Endothelial cell of umbilical vein (primary cell): ENCODE data around the gene CHST15. TPM values are rescaled to one million over a fixed set of nuclear protein-coding genes. Genes with fewer than 3 reads are reported as not detected.

Source experiments
- BruUV-seq: library from RNA; stranded (reverse); fragments of 400-500 nt; replicated peaks from 2 replicates; lab custom pipeline; 2021; lab: Mats Ljungman, UMichigan
- CTCF ChIA-PET: fragments of 300-600, 350-600 bp; sonication (Branson Sonifier 250); formaldehyde crosslinking; loops from one replicate; lab custom pipeline; 2021; ENCODE audit warnings: antibody characterized with exemption, inconsistent platforms; lab: Charles Lee
- POLR2A ChIA-PET: fragments of 300-600, 350-600 bp; sonication (Branson Sonifier 250); formaldehyde crosslinking; loops from one replicate; lab custom pipeline; 2021; ENCODE audit warnings: antibody characterized with exemption, inconsistent platforms; lab: Charles Lee
- DNase-seq: peaks from one replicate; pipeline ENCODE4 v3.0.0-alpha.2; 2011; ENCODE audit warnings: low read depth, low spot score
- FAIRE-seq: peaks from 2 replicates; lab custom pipeline; 2011; peaks lifted over from hg19 to GRCh38; lab: Jason Lieb, UNC
- H2AFZ ChIP-seq: 2 replicates; pipeline ENCODE4 v1.6.0; 2012; ENCODE audit warnings: low read depth, low read length, control low read depth, inconsistent platforms
- H3K27ac ChIP-seq: 2 replicates; pipeline ENCODE4 v1.5.1; 2011; ENCODE audit warnings: low read depth, mild to moderate bottlenecking, control low read depth, low read length, moderate library complexity; ENCODE audit not compliant: insufficient read depth
- H3K27me3 ChIP-seq, 2 experiments: 2 replicates each; pipeline versions ENCODE4 v1.6.0 to v1.6.1; 2011; ENCODE audit warnings: low read length in 2 of 2, mixed read lengths in 1 of 2; ENCODE audit not compliant: control insufficient read depth in 2 of 2, insufficient read depth in 2 of 2
- H3K36me3 ChIP-seq, 2 experiments: 2 replicates in 1 of 2; 3 replicates in 1 of 2; pipeline ENCODE4 v1.5.1; 2011; ENCODE audit warnings: low read length in 2 of 2, mild to moderate bottlenecking in 1 of 2, moderate library complexity in 1 of 2; ENCODE audit not compliant: control insufficient read depth in 2 of 2, insufficient read depth in 2 of 2; ENCODE audit errors: extremely low read depth in 1 of 2
- H3K4me1 ChIP-seq: 3 replicates; pipeline ENCODE4 v1.5.1; 2011; ENCODE audit warnings: mild to moderate bottlenecking, low read length; ENCODE audit not compliant: control insufficient read depth, insufficient read depth; ENCODE audit errors: extremely low read depth
- H3K4me2 ChIP-seq: 2 replicates; pipeline ENCODE4 v1.6.1; 2011; ENCODE audit warnings: low read length, control low read depth, mixed read lengths; ENCODE audit not compliant: insufficient read depth
- H3K4me3 ChIP-seq, 3 experiments: fragments of 200-600 bp in 1 of 3; sonication (generic), shearing (Covaris generic) in 1 of 3; replicated peaks in 1 of 3; 2 replicates each; pipeline ENCODE4 v1.5.1; 2011 to 2016; ENCODE audit warnings: control low read depth in 3 of 3, low read length in 3 of 3, mild to moderate bottlenecking in 2 of 3, inconsistent platforms in 1 of 3, low read depth in 1 of 3, moderate library complexity in 1 of 3; ENCODE audit not compliant: insufficient read depth in 1 of 3
- H3K79me2 ChIP-seq: 2 replicates; pipeline ENCODE4 v1.6.0; 2012; ENCODE audit warnings: low read length, inconsistent platforms; ENCODE audit not compliant: control insufficient read depth, insufficient read depth
- H3K9ac ChIP-seq: replicated peaks from 2 replicates; pipeline ENCODE3; 2011; ENCODE audit warnings: low read length, control low read depth; ENCODE audit not compliant: insufficient read depth; ENCODE audit errors: extremely low read depth
- H3K9me1 ChIP-seq: replicated peaks from 3 replicates; pipeline ENCODE4 v1.6.0; 2011; ENCODE audit warnings: mild to moderate bottlenecking, low read length; ENCODE audit not compliant: control insufficient read depth, insufficient read depth; ENCODE audit errors: extremely low read depth
- H3K9me3 ChIP-seq: replicated peaks from 2 replicates; pipeline ENCODE4 v1.5.1; 2012; ENCODE audit warnings: low read length, inconsistent platforms; ENCODE audit not compliant: control insufficient read depth, insufficient read depth
- H4K20me1 ChIP-seq: replicated peaks from 2 replicates; pipeline ENCODE3; 2011; ENCODE audit warnings: mild to moderate bottlenecking, low read length; ENCODE audit not compliant: control insufficient read depth, insufficient read depth; ENCODE audit errors: extremely low read depth
- EZH2 ChIP-seq: IDR thresholded peaks from 2 replicates; pipeline ENCODE4 v1.6.1; 2012; ENCODE audit warnings: borderline replicate concordance, low read depth, mild to moderate bottlenecking, moderate library complexity, low read length, inconsistent platforms; ENCODE audit not compliant: severe bottlenecking
- FOS ChIP-seq: IDR thresholded peaks from 2 replicates; pipeline ENCODE4 v1.6.1; 2011; ENCODE audit warnings: mild to moderate bottlenecking, low read length, moderate library complexity, borderline replicate concordance; ENCODE audit not compliant: insufficient read depth
- GATA2 ChIP-seq: IDR thresholded peaks from 2 replicates; pipeline ENCODE4 v1.7.0; 2011; ENCODE audit warnings: low read depth, mild to moderate bottlenecking, moderate library complexity, mixed read lengths, low read length; ENCODE audit not compliant: insufficient read length, insufficient read depth
- JUN ChIP-seq: IDR thresholded peaks from 2 replicates; pipeline ENCODE4 v1.6.1; 2011; ENCODE audit warnings: borderline replicate concordance, low read depth; ENCODE audit not compliant: insufficient read length, insufficient read depth
- MYC ChIP-seq: IDR thresholded peaks from one replicate; pipeline ENCODE4 v1.6.1; 2011; ENCODE audit warnings: mild to moderate bottlenecking, low read depth, low read length
- POLR2A ChIP-seq: IDR thresholded peaks from 2 replicates; pipeline ENCODE4 v1.6.1; 2012; ENCODE audit warnings: low read depth, mild to moderate bottlenecking, control low read depth, low read length
- POLR2AphosphoS5 ChIP-seq: IDR thresholded peaks from 2 replicates; pipeline ENCODE4 v1.6.1; 2012; ENCODE audit warnings: low read depth, mild to moderate bottlenecking, control low read depth, low read length, moderate library complexity; ENCODE audit not compliant: insufficient read depth
- dilution Hi-C: fragments of 300-500 bp; cut with MboI; formaldehyde crosslinking; loops from one replicate; pipeline ENCODE4 v1.15.0; 2019; ENCODE audit warnings: low sequenced_read_pairs; ENCODE audit not compliant: extremely low pct_ligation_motif_present
- intact Hi-C: fragments of 100-400 bp; cut with micrococcal nuclease; formaldehyde crosslinking; loops from one replicate; pipeline ENCODE4 v1.10.0; 2022
- polyA plus RNA-seq, 4 experiments: library from polyadenylated mRNA; depleted of rRNA in 3 of 4; stranded (reverse) in 3 of 4; unstranded in 1 of 4; fragments of >200 nt; gene quantifications; 2 replicates each; pipeline versions ENCODE4 v1.2.1 to v1.2.3, GENCODE V29; 2011 to 2012; ENCODE audit warnings: missing spikeins in 1 of 4
- total RNA-seq: library from RNA; stranded (reverse); gene quantifications from 2 replicates; pipeline ENCODE4 v1.2.3, GENCODE V29; 2021
- TF ChIP-seq, protein P1 (sequence below): IDR thresholded peaks from 2 replicates; pipeline ENCODE4 v1.6.1; 2011; ENCODE audit not compliant: insufficient read depth, insufficient read length
- TF ChIP-seq, protein P2 (sequence below), 2 donors: IDR thresholded peaks; 1 replicate in 1 of 2; 2 replicates in 1 of 2; pipeline ENCODE4 v1.5.1; 2011; ENCODE audit warnings: low read length in 2 of 2, mild to moderate bottlenecking in 2 of 2, moderate library complexity in 2 of 2, control low read depth in 1 of 2, inconsistent platforms in 1 of 2, low read depth in 1 of 2; ENCODE audit not compliant: insufficient read depth in 1 of 2; ENCODE audit errors: extremely low read depth in 1 of 2

The CHST15 gene
- total and polyA plus RNA-seq, 2 donors (not counting 3 experiments of a cell fraction or from before 2014, with no cell fraction given), result 23.1 to 29.2 TPM

GRCh38 chr10:124074501-124075109, 18.8 kb downstream of the CHST15 start:
- TF ChIP-seq POLR2AphosphoS5 (no peak), GATA2 (no peak), MYC (no peak), POLR2A (no peak), FOS (no peak), EZH2 (no peak), JUN (no peak)
- TF ChIP-seq, protein P1, sequence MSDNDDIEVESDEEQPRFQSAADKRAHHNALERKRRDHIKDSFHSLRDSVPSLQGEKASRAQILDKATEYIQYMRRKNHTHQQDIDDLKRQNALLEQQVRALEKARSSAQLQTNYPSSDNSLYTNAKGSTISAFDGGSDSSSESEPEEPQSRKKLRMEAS, result no peak
- TF ChIP-seq, protein P2, sequence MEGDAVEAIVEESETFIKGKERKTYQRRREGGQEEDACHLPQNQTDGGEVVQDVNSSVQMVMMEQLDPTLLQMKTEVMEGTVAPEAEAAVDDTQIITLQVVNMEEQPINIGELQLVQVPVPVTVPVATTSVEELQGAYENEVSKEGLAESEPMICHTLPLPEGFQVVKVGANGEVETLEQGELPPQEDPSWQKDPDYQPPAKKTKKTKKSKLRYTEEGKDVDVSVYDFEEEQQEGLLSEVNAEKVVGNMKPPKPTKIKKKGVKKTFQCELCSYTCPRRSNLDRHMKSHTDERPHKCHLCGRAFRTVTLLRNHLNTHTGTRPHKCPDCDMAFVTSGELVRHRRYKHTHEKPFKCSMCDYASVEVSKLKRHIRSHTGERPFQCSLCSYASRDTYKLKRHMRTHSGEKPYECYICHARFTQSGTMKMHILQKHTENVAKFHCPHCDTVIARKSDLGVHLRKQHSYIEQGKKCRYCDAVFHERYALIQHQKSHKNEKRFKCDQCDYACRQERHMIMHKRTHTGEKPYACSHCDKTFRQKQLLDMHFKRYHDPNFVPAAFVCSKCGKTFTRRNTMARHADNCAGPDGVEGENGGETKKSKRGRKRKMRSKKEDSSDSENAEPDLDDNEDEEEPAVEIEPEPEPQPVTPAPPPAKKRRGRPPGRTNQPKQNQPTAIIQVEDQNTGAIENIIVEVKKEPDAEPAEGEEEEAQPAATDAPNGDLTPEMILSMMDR (IDR thresholded peaks at IDR 0.05; ENCODE audit: extremely low read depth in 1 of 2, insufficient read depth in 1 of 2, low read depth in 1 of 2, low read length in 2 of 2), result no peak
- DNase-seq (no peak), FAIRE-seq (no peak)
- Histone ChIP-seq H3K4me1 (no peaks in the 10 kb centered on the region), H3K36me3 (no peaks in the 10 kb centered on the region), H3K27me3 (no peaks in the 10 kb centered on the region), H3K4me2 (no peak overlapping the region), H3K79me2 (no peaks in the 10 kb centered on the region), H3K9me1 (no peaks in the 10 kb centered on the region), H3K27ac (no peak overlapping the region), H4K20me1 (no peaks in the 10 kb centered on the region), H3K4me3 (no peak overlapping the region), H2AFZ (no peak overlapping the region), H3K9ac (no peak overlapping the region), H3K9me3 (no peaks in the 10 kb centered on the region)
- POLR2A ChIA-PET, result no interaction called here
- intact Hi-C loops (no loop called here), dilution Hi-C loops (no loop called here)
- BruUV-seq, result no TSS peak
- CTCF ChIA-PET, result interaction anchor here (2.0 kb wide), 1 partner anchor 314 kb away, joined by 5 read pairs; no protein-coding TSS in a partner anchor
